GM18508 (cell line): ENCODE data around the gene SCARF1.

Source experiments
- ATAC-seq: cut with Tn5 transposase; IDR thresholded peaks from one replicate; pipeline ENCODE4 v1.9.1; 2021; ENCODE audit warnings: moderate number of reproducible peaks; ENCODE audit not compliant: insufficient read depth, unreplicated experiment

SCARF1 gene

DNA sequence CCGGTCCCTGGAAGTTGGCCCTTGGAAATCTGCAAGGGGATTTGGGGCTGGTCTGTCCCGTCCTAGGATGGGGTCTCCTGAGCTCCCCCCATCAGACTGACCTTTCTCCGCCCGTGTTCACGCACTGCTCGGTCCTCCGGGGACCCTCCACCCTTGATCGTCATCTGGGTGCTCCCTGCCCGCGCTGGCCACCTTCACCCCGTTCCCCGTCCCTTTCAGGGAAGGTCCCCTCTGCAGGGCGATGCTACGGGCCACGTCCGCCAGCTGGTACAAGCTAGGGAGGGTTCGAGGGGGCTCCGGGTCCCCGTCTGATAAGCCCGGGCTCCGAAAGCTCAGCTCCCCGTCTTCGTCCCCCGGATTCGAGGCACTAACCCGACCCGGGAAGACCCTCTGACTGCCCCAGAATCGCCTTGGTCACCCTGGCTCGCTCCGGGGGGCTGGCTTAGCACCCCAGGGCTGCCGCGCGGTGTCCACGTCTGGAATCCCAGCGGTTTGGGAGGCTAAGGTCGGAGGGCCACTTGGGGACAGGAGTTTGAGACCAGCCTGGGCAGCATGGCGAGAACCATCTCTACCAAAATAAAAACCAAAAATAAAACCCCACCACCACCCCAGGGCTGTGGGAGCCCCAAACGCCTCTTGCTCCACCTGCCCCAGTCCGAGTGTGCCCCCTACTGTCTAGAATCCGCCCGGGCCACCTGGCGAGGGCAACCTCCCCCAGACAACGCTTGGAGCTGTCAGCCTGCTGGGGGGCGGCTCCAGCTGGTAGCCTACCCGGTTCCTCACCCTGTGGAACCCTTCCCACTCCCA is 15.8 kb downstream of the SCARF1 start:
- ATAC-seq, result no peak

DNA sequence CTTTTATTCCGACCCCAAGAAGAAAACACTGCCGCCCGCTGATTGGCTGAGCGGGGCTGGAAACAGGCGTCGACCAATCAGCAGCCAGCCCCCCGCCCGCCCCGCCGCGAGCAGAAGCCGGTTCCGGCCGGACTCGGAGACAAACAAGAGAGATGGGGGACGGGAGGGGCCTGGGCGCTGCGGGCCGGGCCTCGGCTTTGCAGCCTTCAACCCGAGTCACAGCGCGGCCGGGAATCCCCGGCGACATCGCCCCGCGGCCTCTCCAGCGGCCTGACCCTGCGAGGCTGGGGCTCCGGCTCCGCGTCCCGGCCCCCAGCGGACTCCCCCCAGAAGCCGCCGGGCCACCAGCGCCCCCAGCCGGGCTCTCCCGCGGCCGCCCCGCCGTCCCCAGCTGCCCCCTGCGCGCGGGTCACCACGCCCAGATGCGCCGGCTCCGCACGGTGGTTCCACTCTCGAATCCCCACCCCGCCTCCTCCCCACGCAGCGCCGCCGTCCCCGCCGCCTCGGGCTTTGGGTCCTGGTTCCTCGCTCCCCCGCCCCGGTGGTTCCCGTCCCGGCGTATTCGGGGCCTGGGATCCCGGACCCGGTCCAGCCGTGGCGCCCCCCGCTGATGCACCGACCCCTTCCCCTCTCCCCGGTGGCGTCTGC is 16.6 kb downstream of the SCARF1 start:
- no peak for ATAC-seq

DNA sequence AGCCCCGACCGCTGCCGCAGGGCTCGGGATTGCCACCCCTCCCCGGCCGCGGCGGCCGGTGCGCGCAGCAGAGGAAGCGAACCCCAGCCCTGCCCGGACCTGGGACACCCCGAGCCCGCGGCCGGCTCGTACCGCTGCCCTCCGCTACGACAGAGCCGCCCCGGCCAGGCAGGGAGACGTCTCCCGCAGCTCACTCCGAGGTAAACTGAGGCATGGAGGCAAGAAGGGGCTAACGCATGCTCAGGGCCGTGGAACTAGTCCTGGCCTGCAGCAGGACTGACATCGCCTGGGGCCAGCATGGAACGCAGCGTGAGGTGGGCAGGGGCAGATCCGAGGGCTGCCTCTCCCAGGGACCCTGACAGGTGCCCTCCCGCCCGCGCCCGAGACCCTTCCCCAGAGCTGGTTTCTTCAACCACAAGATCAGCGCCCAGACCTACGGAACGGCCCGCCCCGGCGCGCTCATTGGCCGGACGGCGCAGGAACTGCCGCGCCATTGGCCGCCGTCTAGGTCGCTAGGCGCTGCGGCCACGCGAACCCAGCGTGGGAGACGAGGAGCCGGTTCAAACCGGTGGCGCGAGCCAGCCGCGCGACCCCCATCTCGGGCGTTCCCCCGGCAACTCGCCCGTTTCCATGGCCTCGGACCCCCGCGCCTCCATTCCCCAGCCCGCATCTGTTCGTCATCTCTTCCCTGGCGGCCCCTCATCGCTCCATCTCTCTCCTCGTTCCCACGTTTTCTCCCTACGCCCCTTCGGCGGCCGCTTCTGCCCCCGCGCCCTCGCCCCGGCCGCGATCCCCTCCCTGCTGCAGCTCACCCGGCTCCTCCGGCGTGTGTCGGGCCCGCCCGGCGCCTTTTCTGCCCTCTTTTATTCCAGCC is 17.3 kb downstream of the SCARF1 start, which contains the start of gene SLC43A2:
TSS of gene SLC43A2 (minus strand) at position 853 of the 874 bp plus-strand sequence. CDS start 960 bp downstream, outside the sequence.
- no peak for ATAC-seq

DNA sequence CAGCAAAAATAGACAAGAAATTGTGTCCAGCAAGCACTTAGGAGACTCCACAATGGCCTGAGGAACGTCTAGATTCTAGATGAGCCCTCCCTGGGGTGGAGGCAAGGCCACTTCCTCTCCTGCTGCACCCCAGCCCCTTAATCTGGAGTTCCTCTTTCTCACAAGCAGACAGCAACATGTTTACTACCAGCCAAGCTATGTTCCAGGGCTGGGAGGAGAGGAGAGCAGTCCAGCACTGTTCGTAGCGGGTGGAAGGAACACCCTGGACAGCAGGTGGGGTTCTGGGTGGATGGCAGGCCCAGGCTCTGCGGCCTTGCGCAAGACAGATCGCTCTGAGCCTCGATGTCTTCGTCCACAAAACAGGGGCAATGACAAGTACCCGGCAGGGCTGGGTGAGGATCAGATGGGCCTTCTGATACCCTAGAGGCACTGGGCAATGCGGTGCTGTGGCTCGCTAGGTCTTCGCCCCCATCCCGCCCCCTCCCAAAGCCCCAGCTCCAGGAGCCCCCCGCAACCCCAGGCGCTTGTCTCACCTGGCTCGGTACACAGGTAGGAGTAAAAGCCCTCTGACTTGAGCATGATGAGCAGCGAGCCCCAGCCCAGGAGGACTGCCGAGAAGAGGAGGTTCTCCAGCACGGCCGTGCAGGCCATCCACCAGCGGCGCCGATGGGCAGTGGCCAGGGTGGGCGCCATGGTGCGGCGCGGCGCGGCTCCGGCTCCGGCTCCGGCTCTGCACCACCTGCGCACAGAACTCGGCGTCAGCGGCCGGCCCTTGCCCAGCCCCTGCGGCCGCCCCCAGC is 18.1 kb downstream of the SCARF1 start:
- no peak for ATAC-seq

DNA sequence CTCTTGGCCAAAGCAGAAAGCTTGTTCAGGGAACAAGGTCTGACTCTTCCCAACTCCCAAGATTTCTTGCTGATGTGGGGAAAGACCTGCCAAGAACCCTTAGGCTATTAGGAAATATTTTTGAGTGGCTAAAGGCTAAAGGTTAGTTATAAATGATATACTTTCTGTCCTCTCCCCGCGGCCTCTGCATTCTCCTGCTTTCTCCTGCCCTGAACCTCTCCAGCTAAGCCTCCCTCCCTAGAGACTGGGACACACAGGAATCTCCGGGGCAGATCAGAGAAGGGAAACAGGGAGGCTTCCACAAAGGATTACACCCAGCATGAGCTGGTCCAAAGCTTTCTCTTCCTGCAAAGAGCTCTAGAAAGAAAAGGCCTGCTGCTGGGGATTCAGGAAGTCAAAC is 19.2 kb downstream of the SCARF1 start:
- ATAC-seq, result no peak

DNA sequence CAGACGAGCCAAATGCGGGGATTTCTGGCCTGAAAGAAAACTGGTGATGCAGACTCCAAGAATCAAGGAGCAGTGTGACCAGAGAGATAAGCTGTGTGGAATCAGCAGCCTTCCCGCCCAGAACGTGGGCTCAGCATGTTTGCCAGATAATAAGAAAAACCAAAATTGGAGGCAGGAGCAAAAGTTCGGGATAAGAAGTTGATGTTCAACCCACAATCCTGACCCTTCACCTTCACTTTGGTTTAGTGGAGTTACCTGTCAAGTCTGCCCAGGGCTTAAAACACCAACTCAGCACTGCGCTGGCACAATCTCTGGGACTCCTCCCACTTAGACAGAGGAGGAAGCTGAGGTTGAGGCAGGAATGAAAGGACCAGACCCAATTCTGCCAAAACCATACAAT is 20.0 kb downstream of the SCARF1 start:
- no peak for ATAC-seq

DNA sequence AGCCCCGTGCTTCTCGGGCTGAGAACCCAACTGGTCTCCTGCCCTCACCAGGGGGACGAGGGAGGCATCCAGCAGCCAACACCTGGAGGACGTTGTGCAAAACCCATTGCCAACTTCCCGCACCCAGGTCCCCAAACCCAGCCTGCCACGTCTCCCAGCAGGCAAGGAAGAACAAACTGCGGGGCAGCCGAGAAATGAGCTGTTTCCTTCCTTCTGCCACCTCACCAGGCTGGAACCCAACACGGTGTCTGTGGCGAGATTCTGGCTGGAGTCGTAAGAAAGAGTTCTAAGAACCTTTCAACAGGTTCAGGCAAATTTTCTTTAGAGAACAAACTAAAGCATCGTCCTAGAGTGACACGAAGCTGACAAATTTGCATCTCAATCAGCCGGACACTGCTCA is 20.5 kb downstream of the SCARF1 start:
- ATAC-seq, result no peak

DNA sequence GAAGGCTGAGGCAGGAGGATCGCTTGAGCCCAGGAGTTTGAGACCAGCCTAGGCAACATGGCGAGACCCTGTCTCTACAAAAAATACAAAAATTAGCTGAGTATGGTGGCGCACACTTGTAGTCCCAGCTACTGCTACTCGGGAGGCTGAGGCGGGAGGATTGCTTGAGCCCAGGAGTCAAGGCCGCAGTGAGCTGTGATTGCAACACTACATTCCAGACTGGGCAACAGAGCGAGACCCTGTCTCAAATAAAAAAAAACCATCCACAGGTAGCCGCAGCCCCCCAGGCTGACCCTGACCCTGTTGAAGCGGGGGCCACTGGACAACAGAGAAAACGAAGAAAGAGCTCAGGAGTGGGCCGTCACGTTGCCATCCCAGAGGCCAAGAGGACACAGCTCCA is 20.9 kb downstream of the SCARF1 start:
- no peak for ATAC-seq

DNA sequence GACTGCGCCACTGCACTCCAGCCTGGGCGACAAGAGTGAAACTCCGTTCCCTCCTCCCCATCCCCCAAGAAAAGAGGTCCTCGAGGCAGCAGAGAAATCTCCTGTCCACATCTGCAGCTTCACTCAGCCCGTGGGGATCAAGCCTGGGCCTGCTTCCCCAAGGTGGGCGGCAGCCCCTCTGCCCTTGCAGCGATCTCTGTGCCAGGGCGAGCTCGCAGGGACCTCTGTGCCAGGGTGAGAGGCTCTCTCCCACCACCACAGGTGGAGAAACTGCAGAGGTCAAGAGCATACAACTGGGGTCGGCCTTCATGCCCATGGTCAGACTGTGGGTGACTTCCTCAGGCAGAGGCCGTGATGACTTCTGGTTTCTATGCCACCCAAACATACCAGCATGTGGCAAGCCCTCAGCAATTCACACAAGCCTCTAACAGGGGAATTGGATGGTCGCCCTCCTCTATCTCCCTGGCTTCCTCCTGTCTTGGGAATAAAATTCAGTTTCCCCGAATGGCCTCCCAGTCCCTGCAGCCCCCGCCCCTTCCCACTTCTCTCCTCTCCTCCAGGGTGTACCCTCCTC is 22.4 kb downstream of the SCARF1 start:
- no peak for ATAC-seq

DNA sequence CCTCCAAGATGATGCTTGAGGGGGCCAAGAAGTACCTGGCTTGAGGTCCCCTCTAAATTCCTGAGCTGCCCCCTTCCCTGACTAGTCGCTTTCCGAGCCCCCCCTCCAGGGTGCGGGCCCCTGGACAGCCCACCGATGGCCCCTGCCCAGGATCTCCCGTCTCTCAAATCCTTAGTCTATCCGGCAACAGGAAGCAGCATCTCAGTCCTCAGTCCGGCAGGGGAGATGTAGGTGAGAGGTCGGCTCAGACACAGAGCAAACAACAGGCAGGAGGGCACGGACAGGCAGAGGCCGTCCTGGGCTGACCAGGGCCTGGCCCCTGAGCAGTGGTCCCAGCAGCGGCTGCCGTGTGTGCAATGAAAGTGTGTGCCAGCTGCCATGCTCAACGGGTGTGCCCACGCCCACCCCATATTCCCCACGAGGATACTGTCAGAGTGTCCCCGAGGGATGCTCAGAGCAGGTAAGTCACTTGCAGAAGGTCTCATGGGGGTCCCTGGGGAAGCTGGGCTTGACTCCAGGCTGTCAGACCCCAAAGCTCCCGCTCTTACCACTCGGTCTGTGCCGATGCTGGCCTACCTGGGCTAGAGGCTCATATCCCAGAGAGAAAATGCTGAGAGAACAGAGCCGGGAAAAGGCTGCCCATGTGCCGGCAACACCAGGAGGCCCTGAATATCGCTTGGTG is 24.1 kb downstream of the SCARF1 start:
- no peak for ATAC-seq

DNA sequence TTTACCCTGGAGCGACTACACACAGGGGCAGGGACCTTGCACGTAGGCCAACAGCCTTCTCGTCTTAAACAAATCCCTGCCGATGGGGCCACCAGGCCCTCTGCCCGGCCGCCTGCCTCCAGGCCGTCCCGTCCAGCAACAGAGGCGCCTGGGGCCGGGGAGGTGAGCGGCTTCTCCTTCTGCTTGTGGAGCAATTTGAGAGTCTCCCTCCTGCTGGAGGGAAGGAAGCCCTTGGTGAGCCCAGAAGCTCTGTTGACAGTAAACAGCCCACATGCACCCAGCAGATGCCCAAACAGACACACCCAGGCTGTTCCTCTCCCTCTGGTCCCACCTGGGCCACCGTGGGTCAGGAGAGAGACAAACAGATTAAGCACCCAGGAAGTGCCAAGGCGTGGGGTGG is 25.0 kb downstream of the SCARF1 start:
- ATAC-seq, result no peak

DNA sequence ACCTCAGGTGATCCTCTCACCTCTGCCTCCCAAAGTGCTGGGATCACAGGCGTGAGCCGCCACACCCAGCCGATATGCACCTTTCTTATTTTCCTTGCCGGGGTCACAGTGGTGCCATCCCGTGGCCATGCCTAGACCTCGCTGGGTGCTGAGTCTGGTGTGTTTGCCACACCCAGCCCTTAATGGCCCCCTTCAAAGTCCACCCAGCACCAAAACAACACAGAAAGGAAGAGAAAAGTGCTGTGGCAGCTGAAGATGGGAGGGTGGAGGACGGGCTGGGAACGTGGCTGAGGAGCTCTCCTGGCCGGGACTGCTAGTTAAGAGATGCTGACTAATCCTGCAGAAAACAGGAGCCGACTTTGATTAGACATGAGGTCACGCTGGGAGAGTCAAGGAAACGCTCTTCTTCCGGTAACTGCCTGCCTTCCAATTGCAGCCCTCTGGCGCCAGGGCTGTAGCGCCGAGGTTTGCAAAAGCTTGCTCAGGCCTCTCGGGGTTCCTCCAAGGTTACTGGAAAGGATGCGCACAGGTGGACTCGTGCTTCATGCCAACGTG is 27.8 kb downstream of the SCARF1 start:
- no peak for ATAC-seq

DNA sequence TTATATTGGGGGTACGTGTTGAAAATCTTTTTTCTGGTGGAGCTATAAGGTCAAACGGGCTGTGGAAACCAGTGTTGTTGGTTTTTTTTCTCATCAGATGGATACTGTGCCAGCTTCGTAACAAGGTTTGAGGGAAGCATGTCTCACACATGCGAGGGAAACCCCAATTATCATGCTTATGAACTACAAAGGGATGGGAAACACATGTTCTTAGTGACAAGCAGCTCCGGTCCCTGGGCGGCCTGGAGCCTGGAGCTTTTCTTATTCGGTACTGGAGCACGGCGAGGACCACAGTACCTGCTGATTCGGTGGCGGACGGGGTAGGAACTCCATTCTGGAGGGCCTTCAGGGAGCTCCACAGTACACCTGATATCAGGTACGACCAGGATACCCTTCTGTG is 29.4 kb downstream of the SCARF1 start:
- ATAC-seq, result no peak

DNA sequence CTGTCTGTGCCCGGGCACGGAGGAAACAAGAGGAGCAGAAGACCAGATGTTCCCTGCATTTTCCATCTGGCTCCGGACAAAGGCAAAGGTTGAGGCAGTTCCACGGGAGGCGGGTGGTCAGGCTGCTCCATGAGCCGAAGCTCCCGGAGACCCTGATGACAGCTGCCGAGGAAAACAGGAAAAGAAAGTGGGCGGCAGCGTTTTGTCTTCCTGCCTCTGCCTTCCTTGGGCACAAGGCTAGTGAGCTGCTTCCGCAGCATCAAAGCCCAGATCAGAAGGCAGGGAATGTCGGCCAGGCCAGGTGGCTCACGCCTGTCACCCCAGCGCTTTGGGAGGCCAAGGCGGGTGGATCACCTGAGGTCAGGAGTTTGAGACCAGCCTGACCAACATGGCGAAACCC is 33.1 kb downstream of the SCARF1 start:
- no peak for ATAC-seq

DNA sequence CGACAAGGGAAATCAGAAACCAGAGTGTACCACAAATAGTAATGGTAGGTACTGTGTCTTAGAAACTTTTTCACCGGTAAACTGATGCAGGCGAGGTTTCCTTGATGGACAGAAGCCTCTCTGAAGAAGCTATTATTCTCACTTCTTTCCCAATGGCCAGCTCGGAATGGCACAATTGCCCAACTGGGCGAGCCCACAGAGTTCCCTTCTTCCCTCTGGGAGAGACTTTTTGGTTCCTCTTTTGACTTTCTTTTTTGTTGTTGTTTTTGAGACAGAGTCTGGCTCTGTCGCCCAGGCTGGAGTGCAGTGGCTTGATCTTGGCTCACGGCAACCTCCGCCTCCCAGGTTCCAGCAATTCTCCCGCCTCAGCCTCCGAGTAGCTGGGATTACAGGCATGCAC is 33.8 kb downstream of the SCARF1 start:
- no peak for ATAC-seq

DNA sequence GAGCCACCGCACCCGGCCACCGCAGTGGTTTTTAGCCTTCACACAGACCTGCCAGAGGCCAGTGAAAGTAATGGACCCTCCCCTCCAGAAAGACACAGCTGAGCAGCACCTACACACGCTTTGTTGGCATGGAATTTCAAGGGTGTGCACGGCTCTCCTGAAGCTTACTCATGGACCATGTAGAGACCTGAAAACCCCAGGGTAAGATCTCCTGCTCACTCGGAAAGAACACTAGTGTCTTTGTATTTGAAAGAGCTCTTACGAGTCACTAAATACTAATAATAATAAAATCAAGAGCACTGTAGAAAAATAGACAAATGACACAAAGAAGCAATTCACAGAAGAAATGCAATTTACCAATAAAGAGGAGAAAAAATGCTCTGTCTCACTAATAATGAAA is 36.9 kb downstream of the SCARF1 start:
- no peak for ATAC-seq

DNA sequence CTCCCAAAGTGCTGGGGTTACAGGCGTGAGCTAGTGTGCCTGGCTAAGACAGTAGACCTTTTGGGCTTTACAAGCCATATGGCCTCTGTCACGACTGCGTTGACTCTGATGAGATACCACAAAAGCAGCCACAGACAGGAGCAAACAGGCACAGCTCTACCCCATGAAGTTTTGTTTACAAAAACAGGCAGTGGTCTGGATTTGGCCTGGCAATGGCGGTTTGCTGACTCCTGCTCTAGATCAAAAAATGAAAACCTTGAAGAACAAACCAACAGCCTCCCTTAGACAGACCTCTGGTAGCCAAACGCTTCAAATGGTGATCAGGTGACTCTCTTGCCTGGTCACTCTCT is 37.6 kb downstream of the SCARF1 start:
- ATAC-seq, result no peak

DNA sequence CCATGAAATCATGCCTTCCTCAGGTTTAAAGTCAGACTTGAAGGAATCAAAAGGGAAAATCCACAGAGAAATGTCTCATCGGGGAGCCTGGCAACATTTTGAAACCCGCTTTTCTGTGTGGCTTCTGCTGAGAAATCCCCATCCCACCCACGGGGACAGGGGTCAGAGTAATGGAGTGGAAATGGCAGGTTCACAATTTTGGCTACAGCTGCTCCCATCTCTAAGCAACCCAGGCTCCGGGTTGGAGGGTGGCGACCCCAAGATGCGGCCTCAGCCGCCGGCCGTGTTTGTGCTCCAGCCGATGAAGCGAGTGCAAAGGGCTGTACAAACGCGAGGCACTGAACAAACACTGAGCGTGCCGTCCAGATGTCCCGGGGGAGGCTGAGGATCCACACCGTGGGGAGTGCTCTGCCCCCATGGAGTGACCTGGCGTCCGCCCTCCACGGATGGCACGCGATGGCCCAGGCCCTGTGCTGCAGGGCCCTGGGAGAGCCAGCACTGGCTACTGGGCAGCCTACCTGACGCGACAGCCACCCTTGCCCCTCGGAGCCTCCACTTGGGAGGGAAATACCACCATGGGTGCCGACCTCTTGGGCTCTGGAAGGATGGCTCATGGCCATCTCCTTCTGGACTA is 39.1 kb downstream of the SCARF1 start:
- ATAC-seq, result no peak
